OCI-LY3 (cell line): ENCODE measurements around the gene STOML2.

Source experiments
- H2AFZ ChIP-seq: fragments of 200-600, 300-600 bp; shearing (Covaris generic); 2 replicates; pipeline ENCODE4 v1.6.0; 2014; ENCODE audit warnings: antibody characterized with exemption, low read depth, low read length
- H3K27ac ChIP-seq: fragments of 200-600, 300-600 bp; sonication (generic); 2 replicates; pipeline ENCODE4 v1.5.1; 2014; ENCODE audit warnings: mild to moderate bottlenecking, low read length, moderate library complexity, mixed read lengths
- H3K27me3 ChIP-seq: fragments of 200-600, 300-600 bp; sonication (generic); 2 replicates; pipeline ENCODE4 v1.6.1; 2014; ENCODE audit warnings: low read depth, low read length, mixed read lengths
- H3K36me3 ChIP-seq: fragments of 200-600, 300-600 bp; sonication (generic); replicated peaks from 2 replicates; pipeline ENCODE3; 2014; ENCODE audit warnings: low read depth, low read length, mixed read lengths
- H3K4me1 ChIP-seq: fragments of 300-600, 200-600 bp; sonication (generic); 2 replicates; pipeline ENCODE4 v1.6.1; 2014; ENCODE audit warnings: low read length, mixed read lengths
- H3K4me2 ChIP-seq: fragments of 200-600, 300-600 bp; sonication (generic); 2 replicates; pipeline ENCODE4 v1.6.1; 2014; ENCODE audit warnings: low read length, mixed read lengths
- H3K4me3 ChIP-seq: fragments of 300-600, 200-600 bp; sonication (generic); 2 replicates; pipeline ENCODE4 v1.5.1; 2014; ENCODE audit warnings: antibody characterized with exemption, mild to moderate bottlenecking, low read length, moderate library complexity
- H3K79me2 ChIP-seq: fragments of 300-600, 200-600 bp; shearing (Covaris generic); 2 replicates; pipeline ENCODE4 v1.6.1; 2014; ENCODE audit warnings: mild to moderate bottlenecking, low read length, mixed read lengths
- H3K9ac ChIP-seq: fragments of 300-600, 200-600 bp; shearing (Covaris generic); 2 replicates; pipeline ENCODE4 v1.6.0; 2014; ENCODE audit warnings: mild to moderate bottlenecking, low read length, moderate library complexity
- H3K9me3 ChIP-seq: fragments of 200-600, 300-600 bp; shearing (Covaris generic); 2 replicates; pipeline ENCODE4 v1.6.1; 2014; ENCODE audit warnings: low read length, mixed read lengths; ENCODE audit not compliant: insufficient read depth
- H4K20me1 ChIP-seq: fragments of 200-600, 300-600 bp; sonication (generic); 2 replicates; pipeline ENCODE4 v1.6.1; 2016; ENCODE audit warnings: low read length, mixed read lengths; ENCODE audit not compliant: insufficient read depth
- EZH2phosphoT487 ChIP-seq: fragments of 200-600 bp; shearing (Covaris generic); IDR thresholded peaks from 2 replicates; pipeline ENCODE4 v1.6.1; 2018; ENCODE audit warnings: antibody characterized with exemption, mixed run types, low read depth
- TF ChIP-seq, protein P1 (sequence below): fragments of 200-600, 300-600 bp; sonication (generic); IDR thresholded peaks from 2 replicates; pipeline ENCODE4 v1.5.1; 2014; ENCODE audit warnings: antibody characterized with exemption, low read length, low read depth

Gene STOML2

DNA sequence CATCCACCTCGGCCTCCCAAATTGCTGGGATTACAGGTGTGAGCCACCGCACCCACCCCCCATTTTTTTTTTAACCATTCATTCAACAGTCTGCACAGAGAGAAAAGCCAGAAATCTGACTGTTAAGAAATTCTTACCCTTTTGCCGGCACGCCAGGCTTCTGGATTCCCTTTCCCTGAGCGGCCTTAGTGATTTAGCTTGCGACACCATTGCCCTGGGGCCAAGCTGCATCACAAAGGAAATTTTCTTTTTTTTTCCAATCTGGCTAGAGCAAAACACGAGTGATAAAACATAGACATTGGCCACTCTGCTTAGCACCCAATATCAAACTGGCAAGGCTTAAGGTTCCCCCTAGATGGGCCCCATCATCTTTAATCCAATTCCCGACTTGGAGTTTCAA, 33.9 kb upstream of the STOML2 start:
- Histone ChIP-seq H3K27me3 (no peaks in the 10 kb centered on the region), H3K27ac (no peak overlapping the region), H3K9ac (no peak overlapping the region), H3K79me2 (no peaks in the 10 kb centered on the region), H3K36me3 (peaks cover 2% of the 10 kb centered on the region), H3K9me3 (peaks cover 3% of the 10 kb centered on the region; the same call in 1 of the 2 replicates), H3K4me1 (no peaks in the 10 kb centered on the region), H4K20me1 (no peaks in the 10 kb centered on the region), H3K4me2 (no peak overlapping the region), H2AFZ (no peak overlapping the region), H3K4me3 (no peak overlapping the region)
- TF ChIP-seq EZH2phosphoT487: no peak
- TF ChIP-seq, protein P1, sequence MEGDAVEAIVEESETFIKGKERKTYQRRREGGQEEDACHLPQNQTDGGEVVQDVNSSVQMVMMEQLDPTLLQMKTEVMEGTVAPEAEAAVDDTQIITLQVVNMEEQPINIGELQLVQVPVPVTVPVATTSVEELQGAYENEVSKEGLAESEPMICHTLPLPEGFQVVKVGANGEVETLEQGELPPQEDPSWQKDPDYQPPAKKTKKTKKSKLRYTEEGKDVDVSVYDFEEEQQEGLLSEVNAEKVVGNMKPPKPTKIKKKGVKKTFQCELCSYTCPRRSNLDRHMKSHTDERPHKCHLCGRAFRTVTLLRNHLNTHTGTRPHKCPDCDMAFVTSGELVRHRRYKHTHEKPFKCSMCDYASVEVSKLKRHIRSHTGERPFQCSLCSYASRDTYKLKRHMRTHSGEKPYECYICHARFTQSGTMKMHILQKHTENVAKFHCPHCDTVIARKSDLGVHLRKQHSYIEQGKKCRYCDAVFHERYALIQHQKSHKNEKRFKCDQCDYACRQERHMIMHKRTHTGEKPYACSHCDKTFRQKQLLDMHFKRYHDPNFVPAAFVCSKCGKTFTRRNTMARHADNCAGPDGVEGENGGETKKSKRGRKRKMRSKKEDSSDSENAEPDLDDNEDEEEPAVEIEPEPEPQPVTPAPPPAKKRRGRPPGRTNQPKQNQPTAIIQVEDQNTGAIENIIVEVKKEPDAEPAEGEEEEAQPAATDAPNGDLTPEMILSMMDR: no peak

- TF ChIP-seq, protein P1: no peak
- TF ChIP-seq EZH2phosphoT487: no peak
- no peak overlapping the region for H3K4me2 ChIP-seq
- H3K27ac ChIP-seq: no peak overlapping the region
- peaks cover under 1% of the 10 kb centered on the region for H3K36me3 ChIP-seq
- H4K20me1 ChIP-seq: no peaks in the 10 kb centered on the region
- no peaks in the 10 kb centered on the region for H3K79me2 ChIP-seq
- no peaks in the 10 kb centered on the region for H3K9me3 ChIP-seq
- no peaks in the 10 kb centered on the region for H3K27me3 ChIP-seq
- no peaks in the 10 kb centered on the region for H3K4me1 ChIP-seq
- H2AFZ ChIP-seq: no peak overlapping the region
- no peak overlapping the region for H3K9ac ChIP-seq
- H3K4me3 ChIP-seq: no peak overlapping the region
These were observed 33.1 kb upstream of the STOML2 start for GRCh38 chr9:35135988-35136387.

DNA sequence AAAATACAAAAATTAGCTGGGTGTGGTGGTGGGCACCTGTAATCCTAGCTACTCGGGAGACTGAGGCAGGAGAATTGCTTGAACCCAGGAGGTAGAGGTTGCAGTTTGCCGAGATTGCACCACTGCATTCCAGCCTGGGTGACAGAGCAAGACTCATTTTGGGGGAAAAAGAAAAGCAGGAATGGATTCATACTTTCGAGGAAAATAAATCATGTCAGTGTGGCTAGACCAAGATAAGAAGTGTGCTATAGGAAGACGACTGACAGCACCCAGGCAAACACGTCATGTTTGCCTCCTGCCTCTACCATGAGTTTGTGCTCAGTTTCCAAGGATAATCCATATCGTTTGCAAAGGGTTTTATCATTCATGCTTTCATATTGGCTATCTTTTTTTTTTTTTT, 32.0 kb upstream of the STOML2 start:
- Histone ChIP-seq H2AFZ (no peak overlapping the region), H3K4me3 (no peak overlapping the region), H3K4me2 (no peak overlapping the region)

DNA sequence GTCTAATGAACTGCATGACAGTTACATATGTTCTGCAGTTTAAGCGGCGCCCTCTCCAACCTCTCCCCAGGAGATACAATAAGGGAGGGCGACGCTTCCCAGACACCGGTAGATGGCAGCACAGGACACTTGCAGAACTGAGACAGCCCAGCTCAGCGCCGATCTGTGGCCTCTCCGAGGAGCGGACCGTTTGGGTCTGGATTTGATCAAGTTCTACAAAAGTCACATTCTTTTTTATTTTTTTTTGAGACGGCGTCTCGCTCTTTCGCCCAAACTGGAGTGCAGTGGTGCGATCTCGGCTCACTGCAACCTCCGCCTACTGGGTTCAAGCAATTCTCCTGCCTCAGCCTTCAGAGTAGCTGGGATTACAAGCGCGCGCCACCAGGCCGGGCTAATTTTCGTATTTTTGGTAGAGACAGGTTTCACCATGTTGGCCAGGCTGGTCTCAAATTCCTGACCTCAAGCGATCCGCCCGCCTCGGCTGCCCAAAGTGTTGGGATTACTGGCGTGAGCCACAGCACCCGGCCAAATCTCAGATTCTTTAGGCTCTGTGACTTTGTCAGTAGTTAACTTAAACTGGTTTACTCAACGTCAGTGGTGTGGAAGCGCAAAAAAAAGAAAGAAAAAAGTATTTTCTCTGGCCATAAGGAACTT, 14.1 kb upstream of the STOML2 start:
- peak overlapping the region; percentile 91; the same call in 1 of the 2 replicates for H3K9ac ChIP-seq
- H4K20me1 ChIP-seq: no peaks in the 10 kb centered on the region
- no peaks in the 10 kb centered on the region for H3K9me3 ChIP-seq
- H3K27me3 ChIP-seq: no peaks in the 10 kb centered on the region
- TF ChIP-seq, protein P1: peak; percentile 94
- TF ChIP-seq EZH2phosphoT487: no peak
- peak overlapping the region; percentile 98 for H3K4me2 ChIP-seq
- peaks cover 17% of the 10 kb centered on the region for H3K79me2 ChIP-seq
- no peak overlapping the region for H2AFZ ChIP-seq
- peaks cover 31% of the 10 kb centered on the region for H3K4me1 ChIP-seq
- peak overlapping the region; percentile 85 for H3K27ac ChIP-seq
- H3K36me3 ChIP-seq: no peaks in the 10 kb centered on the region
- H3K4me3 ChIP-seq: peak overlapping the region; percentile 99

More for the DNA sequence above, 32.0 kb upstream of the STOML2 start:
- Histone ChIP-seq H3K27ac (no peak overlapping the region), H3K9me3 (no peaks in the 10 kb centered on the region), H4K20me1 (no peaks in the 10 kb centered on the region), H3K36me3 (no peaks in the 10 kb centered on the region), H3K79me2 (no peaks in the 10 kb centered on the region), H3K27me3 (no peaks in the 10 kb centered on the region), H3K9ac (no peak overlapping the region), H3K4me1 (no peaks in the 10 kb centered on the region)
- TF ChIP-seq, protein P1: no peak
- no peak for TF ChIP-seq EZH2phosphoT487
